Peyer's patch (tissue), 4 donors: ENCODE measurements around the gene GLTPD2. TPM values are rescaled to one million over a fixed set of nuclear protein-coding genes. Genes with fewer than 3 reads are reported as not detected.

Source experiments
- DNase-seq, 3 donors: peaks; one replicate each; pipeline ENCODE4 v3.0.0-alpha.2; 2017 to 2019
- H3K27ac ChIP-seq, 4 donors: fragments of 200-600 bp; sonication (generic); one replicate each; pipeline ENCODE4 v1.5.1; 2016 to 2019
- H3K27me3 ChIP-seq, 2 donors: fragments of 200-600 bp; sonication (generic); one replicate each; pipeline ENCODE4 v1.5.1; 2019
- H3K36me3 ChIP-seq, 3 donors: fragments of 200-600 bp; sonication (generic); one replicate each; pipeline ENCODE4 v1.5.1; 2016 to 2019
- H3K4me1 ChIP-seq, 4 donors: fragments of 200-600 bp; sonication (generic); one replicate each; pipeline ENCODE4 v1.5.1; 2016 to 2019
- H3K4me3 ChIP-seq, 4 donors: fragments of 200-600 bp; sonication (generic); 1 replicate in 3 of 4; 2 replicates in 1 of 4; pipeline ENCODE4 v1.5.1; 2016 to 2019; ENCODE audit warnings: mild to moderate bottlenecking in 1 of 4
- H3K9me3 ChIP-seq, 4 donors: fragments of 200-600 bp; sonication (generic); one replicate each; pipeline ENCODE4 v1.5.1; 2016 to 2019; ENCODE audit warnings: mild to moderate bottlenecking in 1 of 4
- CTCF ChIP-seq, 6 experiments: fragments of 450-650 bp in 4 of 6; fragments of 200-600 bp in 2 of 6; sonication (generic) in 1 of 6; IDR thresholded peaks; one replicate each; pipeline ENCODE4 v1.5.1; 2017 to 2019; ENCODE audit warnings: antibody characterized with exemption in 6 of 6, mild to moderate bottlenecking in 3 of 6, moderate library complexity in 1 of 6
- POLR2A ChIP-seq, 2 donors: fragments of 450-650 bp; IDR thresholded peaks; one replicate each; pipeline ENCODE4 v1.5.1; 2017; ENCODE audit warnings: antibody characterized with exemption in 2 of 2, mild to moderate bottlenecking in 2 of 2, moderate library complexity in 2 of 2
- total RNA-seq, 4 donors: library from RNA; depleted of rRNA; stranded (reverse); fragments of >200 nt; gene quantifications; one replicate each; pipeline ENCODE4 v1.1.0, GENCODE V29; 2016

GLTPD2 gene
- total RNA-seq, 4 donors from 2014 or later, result 5.4 to 28.2 (median 23.6) TPM; not detected in 1

- H3K4me1 ChIP-seq, result peaks cover 0 to 33% (median 7%) of the 10 kb centered on the region in 4 donors
- DNase-seq, result no peak
- H3K27ac ChIP-seq, result peak overlapping the region; percentile 88 to 98 (median 92)
- no peaks in the 10 kb centered on the region for H3K27me3 ChIP-seq
- no peaks in the 10 kb centered on the region for H3K9me3 ChIP-seq
- no peaks in the 10 kb centered on the region for H3K36me3 ChIP-seq
- H3K4me3 ChIP-seq, result peak overlapping the region; percentile 66 to 78 (median 72)
- no peak for TF ChIP-seq POLR2A (IDR thresholded peaks at IDR 0.05)
- no peak for TF ChIP-seq CTCF (IDR thresholded peaks at IDR 0.05)
These were observed 1.9 kb downstream of the GLTPD2 start for GRCh38 chr17:4790705-4791088.

GRCh38 chr17:4795168-4795567, 6.4 kb downstream of the GLTPD2 start:
- no peaks in the 10 kb centered on the region for H3K9me3 ChIP-seq
- H3K27ac ChIP-seq, result peak overlapping the region in 1 of 4 donors; percentile 73
- TF ChIP-seq CTCF (IDR thresholded peaks at IDR 0.05), result no peak
- no peak for TF ChIP-seq POLR2A (IDR thresholded peaks at IDR 0.05)
- H3K36me3 ChIP-seq, result peaks cover 0 to 17% (median 0%) of the 10 kb centered on the region in 3 donors
- H3K4me1 ChIP-seq, result peaks cover 0 to 11% (median 3%) of the 10 kb centered on the region in 4 donors
- H3K4me3 ChIP-seq, result peak overlapping the region in 2 of 4 donors; percentile 71 to 94
- no peaks in the 10 kb centered on the region for H3K27me3 ChIP-seq
- no peak for DNase-seq

GRCh38 chr17:4796552-4796920, 7.8 kb downstream of the GLTPD2 start:
- Histone ChIP-seq H3K27me3 (no peaks in the 10 kb centered on the region), H3K36me3 (peaks cover 0 to 17% (median 0%) of the 10 kb centered on the region in 3 donors), H3K4me3 (peak overlapping the region; percentile 71 to 94 (median 78)), H3K4me1 (peaks cover 0 to 11% (median 3%) of the 10 kb centered on the region in 4 donors), H3K27ac (peak overlapping the region; percentile 67 to 80 (median 73)), H3K9me3 (no peaks in the 10 kb centered on the region)
- no peak for DNase-seq
- TF ChIP-seq POLR2A (IDR thresholded peaks at IDR 0.05), result no peak
- no peak for TF ChIP-seq CTCF (IDR thresholded peaks at IDR 0.05)

- Histone ChIP-seq H3K27me3 (no peaks in the 10 kb centered on the region), H3K4me1 (peaks cover 0 to 11% (median 3%) of the 10 kb centered on the region in 4 donors), H3K27ac (no peak overlapping the region), H3K4me3 (no peak overlapping the region), H3K36me3 (peaks cover 0 to 17% (median 0%) of the 10 kb centered on the region in 3 donors), H3K9me3 (no peaks in the 10 kb centered on the region)
- DNase-seq, result no peak
- TF ChIP-seq POLR2A (IDR thresholded peaks at IDR 0.05), result no peak
- no peak for TF ChIP-seq CTCF (IDR thresholded peaks at IDR 0.05)
These were observed 11.9 kb downstream of the GLTPD2 start for GRCh38 chr17:4800462-4801196.

GRCh38 chr17:4802228-4802627, 13.5 kb downstream of the GLTPD2 start, which contains the start of gene C17orf114:
Gene C17orf114, minus strand, starts transcription at chr17:4802328.
- Histone ChIP-seq H3K36me3 (peaks cover 0 to 17% (median 0%) of the 10 kb centered on the region in 3 donors), H3K27ac (no peak within 1 kb of the TSS), H3K4me3 (no peak within 1 kb of the TSS), H3K27me3 (no peaks in the 10 kb centered on the region), H3K4me1 (peaks cover 0 to 7% (median under 1%) of the 10 kb centered on the region in 4 donors), H3K9me3 (no peaks in the 10 kb centered on the region)
- no peak for DNase-seq
- TF ChIP-seq CTCF (IDR thresholded peaks at IDR 0.05) (no peak), POLR2A (IDR thresholded peaks at IDR 0.05) (no peak)
